NCI-H128 (cell line): ENCODE results near the gene ADAM8.

Experiments
- DNase-seq: peaks from one replicate; lab custom pipeline; 2025; ENCODE audit not compliant: unreplicated experiment; lab: John Stamatoyannopoulos, UW

ADAM8 gene

DNA sequence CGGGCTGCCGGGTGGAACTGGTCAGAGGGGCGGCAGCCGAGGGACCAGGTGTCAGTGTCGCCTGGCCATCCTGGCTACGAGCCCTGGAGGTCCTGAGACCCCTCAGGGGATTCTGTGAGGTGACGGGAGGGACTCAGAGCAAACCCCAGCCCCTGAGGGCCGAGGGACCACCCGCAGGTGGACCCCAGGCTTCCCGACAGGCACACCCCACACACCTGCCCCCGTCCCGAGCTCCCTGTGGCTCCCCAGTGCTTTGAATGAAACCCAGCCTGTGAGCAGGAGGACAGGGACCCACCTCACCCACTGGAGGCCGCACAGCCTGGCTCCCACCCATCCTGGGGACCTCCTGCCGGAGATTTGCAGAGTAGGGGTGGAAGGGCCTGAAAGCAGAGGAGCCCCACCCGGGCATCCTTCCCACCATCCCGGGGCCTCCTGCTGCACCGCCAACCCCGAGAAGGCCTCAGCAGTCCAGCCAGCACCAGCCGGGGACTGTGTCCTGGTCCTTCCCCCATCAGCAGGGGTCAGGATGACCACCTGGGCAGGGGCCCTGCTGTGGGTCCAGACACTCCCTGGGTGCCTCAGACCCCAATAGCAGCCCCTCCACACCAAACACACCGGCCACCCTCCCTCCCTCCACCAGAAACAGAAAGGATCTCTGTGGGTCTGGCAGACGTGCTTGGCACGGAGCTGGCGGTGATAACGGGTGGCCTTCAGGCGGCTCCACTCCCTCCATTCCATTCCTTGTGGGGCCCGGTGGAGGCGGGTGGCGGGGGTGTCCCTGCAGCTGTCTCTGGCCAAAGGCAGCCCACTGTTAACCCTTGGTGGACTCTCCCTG lies 25.1 kb downstream of the ADAM8 start:
- no peak for DNase-seq

DNA sequence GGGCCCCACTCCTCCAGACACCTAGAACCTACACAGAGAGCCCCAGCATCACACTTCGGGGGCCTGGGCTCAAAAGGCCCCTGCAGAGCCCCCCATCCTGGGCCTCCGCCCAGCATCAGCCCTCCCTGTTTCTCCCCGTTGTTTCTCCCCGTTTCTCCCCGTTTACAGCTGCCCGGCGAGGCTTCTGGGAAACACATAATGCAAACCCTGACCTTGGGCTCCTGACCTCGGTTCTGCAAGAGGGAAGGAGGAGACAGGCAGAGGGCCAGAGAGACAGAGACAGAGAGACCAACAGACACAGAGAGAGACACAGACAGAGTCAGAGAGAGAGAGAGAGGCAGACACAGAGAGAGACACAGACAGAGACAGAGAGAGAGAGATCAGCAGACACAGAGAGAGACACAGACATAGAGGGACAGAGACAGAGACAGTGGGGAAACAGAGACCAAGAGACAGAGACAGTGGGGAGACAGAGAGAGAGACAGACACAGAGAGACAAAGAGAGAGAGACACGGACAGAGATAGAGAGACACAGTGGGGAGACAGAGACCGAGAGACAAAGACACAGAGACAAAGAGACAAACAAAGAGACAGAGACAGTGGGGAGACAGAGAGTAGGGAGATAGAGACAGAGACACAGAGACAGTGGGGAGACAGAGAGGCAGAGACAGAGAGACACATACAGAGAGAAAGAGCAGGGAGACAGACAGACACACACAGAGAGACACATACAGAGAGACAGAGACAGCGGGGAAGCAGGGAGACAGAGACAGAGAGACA lies 26.5 kb downstream of the ADAM8 start:
- DNase-seq: no peak

DNA sequence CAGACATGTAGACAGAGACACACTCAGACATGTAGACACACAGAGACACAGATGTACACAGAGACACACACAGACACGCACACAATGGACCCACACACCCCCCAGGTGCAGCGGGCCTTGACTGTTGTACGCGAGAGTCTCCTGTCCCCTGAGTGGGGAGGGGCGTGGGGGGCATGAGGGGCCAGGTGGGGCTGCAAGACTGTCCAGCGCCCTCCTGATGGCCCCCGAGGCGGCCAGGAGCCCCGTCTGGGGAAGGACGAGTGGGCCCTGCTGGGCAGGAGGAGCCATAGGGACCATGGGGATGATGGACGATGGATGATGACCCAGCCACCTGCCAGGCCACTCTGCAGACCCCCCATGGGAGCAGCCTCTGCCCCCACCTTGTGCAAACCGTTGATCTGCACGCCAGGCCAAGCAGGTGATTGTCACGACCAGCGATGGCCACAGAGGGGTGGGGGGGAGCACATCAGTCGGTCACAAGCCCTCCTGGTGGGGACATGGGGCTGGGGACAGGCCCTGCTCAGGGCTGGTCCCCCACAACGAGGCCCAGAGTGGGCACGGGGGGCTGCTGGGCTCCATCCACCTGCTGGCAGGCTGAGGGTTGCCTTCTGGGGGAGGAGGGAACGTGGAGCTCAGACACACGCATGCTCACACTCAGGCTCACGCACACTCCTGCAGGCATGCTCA lies 27.4 kb downstream of the ADAM8 start:
- DNase-seq: no peak

DNA sequence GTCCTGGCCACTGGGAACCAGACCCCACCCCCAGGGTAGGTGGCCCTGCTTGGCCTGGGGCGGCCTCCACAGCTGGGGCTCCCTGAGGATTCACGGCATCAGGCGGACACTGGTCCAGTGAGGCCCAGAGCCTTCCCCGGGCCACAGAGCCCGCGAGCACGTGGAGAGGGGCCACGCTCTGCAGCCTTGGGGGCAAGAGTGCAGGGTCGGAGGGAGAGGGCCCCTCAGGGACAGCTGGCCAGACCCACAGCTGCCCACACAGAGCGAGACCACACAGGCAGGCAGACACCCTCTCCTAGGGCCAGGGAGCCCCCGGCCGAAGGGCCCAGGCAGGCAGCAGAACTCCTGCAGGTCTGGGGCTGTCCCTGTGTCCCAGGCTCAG lies 28.3 kb downstream of the ADAM8 start:
- DNase-seq: no peak

DNA sequence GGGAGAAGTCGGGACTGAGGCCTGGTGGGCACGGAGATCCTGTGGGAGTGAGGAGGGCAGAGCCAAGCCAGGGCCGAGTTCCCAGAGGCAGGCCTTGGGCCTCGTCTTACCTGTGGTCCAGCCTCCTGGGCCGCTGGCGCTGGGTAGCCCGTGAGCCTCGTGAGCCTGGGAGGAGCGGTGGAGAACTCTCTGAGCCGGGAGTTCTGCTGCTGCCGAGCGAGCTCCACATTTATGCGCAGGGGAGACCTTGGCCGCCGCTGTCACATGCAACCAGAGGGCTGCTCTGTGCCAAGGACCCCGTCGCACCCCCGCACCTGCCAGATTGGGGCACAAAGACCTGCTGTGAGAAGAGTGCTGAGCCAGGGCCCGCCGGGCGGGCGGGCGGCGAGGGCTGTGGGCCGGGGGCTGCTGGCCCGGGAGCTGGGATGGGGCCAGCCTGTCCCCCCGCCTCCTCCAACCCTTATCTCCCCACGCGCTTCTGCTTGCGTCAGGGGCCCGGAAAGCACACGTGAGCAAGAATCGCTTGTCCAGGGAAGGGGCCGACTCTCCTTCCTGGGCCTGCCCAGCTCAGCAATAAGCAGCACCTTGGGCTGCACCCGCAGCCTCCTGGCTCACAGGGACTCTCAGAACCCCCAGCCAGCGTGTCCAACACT lies 28.9 kb downstream of the ADAM8 start:
- no peak for DNase-seq

DNA sequence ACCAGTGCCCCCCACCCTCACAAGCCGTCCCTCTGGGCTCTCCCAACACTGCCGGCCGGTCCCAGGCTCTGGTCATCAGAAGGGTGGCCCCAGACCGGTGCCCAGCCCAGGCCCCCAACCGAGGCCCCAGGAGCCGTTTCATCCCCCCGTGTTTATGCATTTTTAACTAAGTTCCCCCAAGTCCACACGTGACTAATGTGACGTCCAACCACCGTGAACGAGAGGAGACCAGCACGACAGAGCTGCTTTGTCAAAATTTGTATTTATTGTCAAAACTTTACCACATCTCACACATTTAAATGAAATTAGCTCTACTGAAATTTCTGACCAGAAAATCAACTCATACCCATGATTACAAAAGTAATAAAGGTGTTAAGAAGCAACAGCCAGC lies 30.4 kb downstream of the ADAM8 start:
- DNase-seq: no peak

DNA sequence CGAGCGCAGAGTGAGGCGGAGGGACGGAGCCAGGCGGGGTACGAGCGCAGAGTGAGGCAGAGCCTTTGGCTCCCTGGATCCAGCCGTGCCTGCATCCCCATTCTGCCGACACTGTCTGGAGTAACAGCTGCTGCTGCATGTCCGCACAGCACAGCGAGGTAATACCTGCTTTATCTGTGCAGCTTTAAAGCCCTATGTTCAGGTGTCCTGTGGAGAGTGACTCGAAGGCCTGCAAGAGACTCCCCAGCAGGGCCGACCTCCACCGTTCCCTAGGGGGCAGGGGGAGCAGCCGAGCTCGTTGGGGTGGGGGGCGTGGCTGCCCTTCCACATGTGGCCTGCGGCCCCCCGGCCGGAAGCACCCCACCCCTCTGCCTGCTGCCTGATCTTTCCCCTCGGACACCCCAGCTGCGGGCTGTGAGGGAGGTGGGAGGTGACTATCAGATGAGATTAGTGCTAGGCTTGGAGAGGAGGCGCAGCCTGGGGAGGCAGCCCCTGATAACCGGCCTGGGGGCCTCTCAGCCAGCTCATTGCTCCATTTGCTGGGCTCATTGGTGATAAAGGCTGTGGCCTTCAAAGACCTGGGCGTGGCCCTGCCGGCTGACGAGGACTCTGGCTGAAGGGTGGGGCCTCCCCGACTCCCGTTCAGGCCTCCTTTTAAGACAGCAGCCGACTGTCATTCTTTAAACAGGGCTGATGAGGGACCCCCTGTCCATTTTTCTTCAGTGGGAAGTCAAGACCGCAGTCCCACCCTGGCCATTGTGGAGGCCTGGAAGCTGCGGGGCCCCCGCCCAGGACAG lies 31.0 kb downstream of the ADAM8 start:
- DNase-seq: no peak

DNA sequence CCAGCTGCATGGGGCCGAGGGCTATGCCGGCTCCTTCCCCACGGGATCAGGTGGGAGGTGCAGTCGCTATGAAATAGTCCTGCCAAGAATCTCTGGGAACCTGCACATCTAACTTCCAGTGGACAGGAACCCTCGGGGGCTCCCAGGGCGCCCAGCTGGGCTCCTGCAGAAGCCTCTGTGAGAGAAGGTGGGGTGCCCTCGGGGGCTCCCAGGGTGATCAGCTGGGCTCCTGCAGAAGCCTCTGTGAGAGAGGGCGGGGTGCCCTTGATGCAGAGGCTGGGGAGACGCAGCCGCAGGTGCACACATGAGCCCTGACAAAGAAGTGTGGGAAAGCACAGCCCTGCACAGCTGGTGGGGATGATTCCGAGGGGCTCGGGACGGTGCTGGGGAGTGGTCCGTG lies 33.1 kb downstream of the ADAM8 start:
- no peak for DNase-seq

DNA sequence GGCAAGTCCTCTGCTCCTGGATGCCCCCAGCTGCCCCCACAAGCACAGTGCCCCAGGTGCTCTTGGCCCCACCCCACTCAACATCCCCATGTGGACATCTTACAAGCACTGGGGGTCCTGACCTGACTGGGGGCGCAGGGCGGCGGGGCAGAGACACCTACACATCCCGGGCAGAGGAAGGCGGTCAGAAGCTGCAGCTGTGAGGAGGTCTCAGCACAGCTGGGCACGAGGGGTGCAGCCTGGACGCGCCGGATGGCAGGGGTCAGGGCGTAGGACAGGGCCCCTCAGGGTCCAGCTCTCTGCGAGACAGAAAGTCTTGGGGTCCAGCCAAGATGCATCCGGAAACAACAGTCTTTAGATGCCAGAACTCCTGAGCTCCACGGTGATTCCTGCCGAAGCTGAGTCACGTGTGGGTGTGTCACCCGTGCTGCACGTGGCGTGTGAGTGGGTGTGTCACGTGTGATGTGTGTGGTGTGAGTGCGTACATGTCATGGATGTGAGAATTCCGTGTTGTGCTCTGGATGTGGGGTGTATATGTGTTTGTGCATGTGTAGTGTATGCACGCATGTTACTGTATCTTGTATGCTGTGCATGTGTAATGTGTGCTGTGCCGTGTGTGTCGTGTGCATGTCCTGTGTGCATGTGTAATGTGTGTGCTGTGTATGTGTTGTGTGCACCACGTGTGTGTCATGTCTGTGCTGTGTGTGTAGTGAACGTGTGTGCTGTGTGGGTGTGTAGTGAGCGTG lies 33.9 kb downstream of the ADAM8 start:
- DNase-seq: no peak

DNA sequence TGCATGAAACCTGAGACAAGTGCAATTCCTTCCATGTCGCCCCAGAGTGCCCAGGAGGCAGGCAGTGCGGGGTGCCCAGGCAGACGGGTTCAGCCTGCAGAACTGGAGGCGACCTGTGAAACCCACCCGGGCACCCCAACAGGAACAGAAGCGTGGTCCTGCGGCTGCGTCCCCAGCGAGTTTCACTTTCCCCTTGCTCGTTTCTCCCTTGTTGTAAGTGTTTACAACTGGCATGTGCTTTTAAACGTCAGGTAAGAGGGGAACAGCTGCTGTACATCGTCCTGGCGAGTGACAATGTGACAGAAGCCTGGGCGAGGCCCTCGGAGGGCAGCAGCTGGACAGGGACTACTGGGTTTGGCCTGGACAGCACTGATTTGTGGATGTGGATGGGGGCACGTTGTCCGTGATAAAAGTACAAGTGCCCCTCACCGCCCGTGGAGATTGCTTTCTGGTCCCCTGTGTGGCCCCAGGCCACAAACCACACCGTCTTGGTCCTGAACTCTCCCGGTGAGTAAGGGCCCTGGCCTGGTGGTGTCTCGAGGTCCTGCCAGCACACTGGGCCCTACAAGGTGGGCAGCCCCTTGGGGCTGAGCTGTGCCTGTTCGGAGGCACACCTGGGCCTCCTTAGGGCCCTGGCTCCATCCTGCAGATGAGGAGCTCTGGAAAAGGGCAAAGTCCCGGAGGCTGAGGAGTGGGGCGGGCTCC lies 35.0 kb downstream of the ADAM8 start:
- DNase-seq: no peak

DNA sequence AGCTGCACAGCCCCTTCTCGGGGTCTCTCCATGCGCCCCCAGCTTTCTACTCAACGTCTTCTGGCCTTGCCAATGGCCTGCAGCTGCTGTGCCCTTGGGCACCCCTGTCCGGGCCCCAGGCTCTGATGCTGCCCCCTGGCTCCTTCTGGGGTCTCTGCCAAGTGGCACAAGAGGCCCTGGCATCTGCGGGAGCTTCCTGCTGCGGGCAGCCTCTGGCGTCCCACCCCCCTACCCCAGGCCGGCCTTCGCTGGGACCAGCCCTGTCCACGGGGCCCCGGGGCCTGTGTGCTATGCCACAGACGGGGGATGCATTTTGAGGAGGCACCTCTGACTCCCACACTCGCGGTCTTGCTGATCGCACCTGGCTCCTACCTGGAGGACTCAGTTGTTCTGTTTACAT lies 36.7 kb downstream of the ADAM8 start:
- no peak for DNase-seq

DNA sequence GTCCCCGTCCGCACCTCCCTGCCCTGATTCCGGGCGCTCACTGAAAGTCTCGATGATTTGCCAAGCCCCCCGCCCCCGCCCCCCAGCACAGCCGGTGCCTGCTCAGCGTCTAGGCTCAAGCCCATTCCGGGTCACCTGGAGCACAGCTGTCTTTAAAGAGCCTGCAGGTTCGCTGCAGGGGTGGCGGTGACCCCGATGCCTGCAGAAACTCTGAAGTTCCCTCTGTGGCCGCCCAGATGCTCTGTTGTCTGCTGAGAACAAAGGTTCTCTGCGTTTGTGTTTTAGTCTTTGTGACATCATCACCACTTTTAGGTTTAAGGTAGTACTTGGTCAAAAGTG lies 38.2 kb downstream of the ADAM8 start:
- no peak for DNase-seq

DNA sequence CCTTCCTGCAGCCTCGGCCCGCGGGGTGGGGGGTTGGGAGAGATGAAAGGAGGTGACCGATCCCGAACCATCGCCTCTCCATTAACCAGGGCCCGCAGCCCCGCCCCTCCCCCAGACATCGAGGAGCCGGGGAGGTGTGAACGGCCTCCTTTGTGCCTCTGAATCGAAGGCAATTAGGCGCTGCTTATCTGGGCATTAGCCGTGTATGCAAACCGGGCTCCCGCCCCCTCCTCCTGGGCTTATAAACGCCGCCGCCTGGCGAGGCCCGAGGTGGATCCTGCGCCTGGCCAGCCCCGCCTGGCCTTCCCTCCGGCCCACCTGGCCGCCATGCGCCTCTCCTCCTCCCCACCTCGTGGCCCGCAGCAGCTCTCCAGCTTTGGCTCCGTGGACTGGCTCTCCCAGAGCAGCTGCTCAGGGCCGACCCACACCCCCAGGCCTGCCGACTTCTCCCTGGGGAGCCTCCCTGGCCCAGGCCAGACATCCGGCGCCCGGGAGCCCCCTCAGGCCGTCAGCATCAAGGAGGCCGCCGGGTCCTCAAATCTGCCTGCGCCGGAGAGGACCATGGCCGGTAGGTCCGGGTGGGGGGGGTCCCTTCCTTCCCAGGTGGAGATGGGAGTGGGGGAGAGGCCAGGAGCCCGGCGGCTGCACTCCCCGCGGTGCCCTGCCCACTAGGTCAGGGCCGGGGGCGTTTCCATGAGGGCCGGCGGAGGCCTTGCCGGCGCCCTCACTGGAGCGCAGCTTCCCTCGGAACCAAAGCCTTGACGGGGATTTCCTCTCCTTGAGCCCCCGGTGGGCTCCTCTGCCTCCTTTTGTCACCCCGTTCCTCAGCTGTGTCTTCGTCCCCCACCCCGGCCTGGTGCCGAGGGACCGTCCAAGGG lies 38.8 kb downstream of the ADAM8 start, which contains the start of gene VENTX:
Gene VENTX, plus strand, starts transcription at position 268 of the 878 bp plus-strand sequence. Its CDS starts 60 bp downstream, at position 328.
- no peak for DNase-seq

DNA sequence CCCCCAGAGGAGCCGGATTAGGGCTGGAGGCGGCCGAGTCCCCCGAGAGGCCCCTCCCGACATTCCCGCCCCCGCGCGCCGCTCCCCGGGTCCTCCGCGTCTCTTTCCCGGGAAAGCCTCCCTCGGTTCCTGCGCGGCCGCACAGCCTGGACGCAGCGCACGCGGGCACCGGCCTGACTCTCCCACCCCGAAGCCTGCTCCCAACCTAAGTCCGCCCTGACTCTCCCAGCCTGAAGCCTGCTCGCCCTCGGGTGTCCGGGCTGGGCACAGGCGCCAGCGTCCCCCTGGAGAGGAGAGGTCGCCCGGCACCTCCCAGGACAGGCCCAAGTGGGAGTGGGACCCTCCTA lies 39.5 kb downstream of the ADAM8 start:
- no peak for DNase-seq

DNA sequence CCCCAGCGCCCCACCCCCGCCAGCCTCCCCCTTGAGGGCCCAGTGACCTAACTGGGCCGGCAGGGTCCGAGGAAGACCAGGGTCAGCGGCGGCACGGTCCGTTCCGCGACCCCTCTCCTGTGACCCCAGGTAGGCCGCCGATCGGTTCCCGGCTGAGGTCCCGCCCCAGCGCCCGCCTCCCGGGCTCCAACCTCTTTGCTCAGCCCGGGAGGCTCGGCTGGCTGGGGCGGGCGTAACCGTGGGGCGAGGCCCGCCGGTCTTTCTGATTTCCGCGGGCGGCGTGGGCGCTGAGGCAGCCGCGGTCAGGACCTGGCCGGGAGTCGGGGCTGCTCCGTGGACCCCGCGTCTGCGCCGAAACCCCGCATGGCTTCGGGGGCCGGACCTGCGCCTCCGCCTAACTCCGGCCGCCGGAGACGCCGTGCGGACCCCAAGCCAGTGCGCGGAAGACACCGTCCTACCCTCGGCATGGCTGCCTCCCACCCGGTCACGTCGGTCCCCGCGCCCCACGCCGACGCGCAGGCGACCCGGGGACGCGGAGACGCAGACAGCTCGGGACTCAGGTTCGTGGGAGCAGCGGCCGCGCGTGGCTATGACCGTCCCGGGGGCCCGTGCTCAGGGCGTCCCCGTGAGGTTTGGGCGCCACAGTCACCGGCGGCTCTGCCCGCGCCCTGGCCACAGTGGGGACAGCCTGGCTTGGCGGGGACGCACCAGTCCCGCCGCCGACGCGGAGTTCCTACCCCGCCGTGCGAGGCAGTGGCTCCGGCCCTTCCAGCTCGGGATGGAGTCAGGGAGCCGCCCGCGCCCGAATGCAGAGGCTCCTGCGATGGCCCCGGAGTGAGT lies 40.0 kb downstream of the ADAM8 start:
- DNase-seq: no peak

DNA sequence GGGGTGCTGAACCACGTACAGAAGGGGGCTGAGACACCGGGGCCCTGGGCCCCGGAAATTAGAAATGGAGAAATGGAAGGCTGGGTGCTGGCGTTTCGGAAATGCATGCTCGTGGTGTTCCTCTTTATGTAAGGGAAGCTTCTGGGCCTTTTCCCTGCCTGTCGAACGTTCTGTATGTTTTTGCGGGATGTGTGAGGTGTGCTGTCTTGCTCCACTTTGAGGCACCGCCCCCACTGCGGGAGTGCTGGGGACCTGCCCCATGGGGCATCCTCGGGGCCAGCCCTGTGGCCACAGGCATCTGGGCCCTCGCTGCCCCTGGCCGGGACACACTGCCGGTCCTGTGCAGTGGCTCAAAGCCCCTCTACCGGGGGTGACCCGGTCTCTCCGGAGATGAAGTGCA lies 40.7 kb downstream of the ADAM8 start:
- DNase-seq: no peak

DNA sequence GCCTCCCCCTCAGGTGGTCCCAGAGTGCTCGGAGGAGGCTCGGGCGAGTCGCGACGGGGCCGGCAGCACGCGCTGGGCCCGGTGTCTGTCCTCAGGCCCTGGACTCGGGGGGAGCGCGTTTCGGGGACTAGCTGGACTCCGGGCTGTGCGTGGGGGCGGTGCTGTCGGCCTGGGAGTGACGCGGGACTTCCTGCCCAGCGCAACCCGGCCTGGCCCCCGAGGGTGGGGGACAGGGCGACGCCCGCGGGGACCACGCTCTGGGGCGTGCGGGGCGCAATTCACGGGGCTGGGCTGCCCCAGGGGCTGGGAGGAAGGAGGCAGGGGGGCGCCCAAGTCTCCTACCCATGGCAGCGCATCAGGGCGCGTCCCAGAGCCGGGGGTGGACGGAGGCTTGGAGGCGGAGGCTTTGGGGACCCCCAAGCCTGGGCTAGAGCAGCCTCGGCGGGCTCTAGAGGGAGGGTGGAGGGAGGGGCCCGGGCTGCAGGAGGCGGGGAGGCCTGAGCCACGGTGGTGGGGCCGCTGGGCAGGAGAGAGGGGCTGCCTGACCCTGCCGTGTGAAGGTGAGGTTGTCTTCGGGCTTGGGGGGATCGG lies 41.3 kb downstream of the ADAM8 start:
- no peak for DNase-seq
